ENCODE results near the gene PCMT1. TPM values are rescaled to one million over a fixed set of nuclear protein-coding genes. Genes with fewer than 3 reads are reported as not detected.
"Not testable (repeated sequence)": the region's sequence is repeated elsewhere in the genome, so short reads cannot be mapped to it uniquely, and the experiment has no call there.

PCMT1 gene
- total RNA-seq, 3 donors from 2014 or later, result 51.9 to 72.4 (median 57.9) TPM

DNA sequence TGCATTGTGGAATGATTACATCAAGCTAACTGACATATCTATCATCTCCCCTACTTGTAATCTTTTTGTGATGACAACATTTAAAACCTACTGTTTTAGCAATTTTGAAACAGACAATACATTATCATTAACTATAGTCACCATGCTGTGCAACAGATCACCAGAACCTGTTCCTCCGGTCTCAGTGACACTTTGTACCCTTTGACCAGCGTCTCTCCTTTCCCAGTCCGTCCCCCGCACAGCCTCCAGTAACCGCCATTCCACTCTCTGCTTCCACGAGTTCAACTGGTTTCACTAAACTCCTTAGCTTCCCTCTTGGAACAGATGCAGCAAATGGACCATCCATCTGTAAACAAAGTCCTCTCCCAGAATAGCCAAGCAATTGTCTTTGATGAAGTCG lies 92.8 kb downstream of the PCMT1 start:
- no peak for DNase-seq
- no peaks in the 10 kb centered on the region for H3K9me3 ChIP-seq
- intact Hi-C loops (cut with DNase I, micrococcal nuclease), result loop anchor here in 1 of 2 donors (5.0 kb wide), 1 partner anchor 85 kb away; no protein-coding TSS in a partner anchor
- H3K4me3 ChIP-seq, result no peak overlapping the region
- no peak for ATAC-seq
- TF ChIP-seq CTCF (IDR thresholded peaks at IDR 0.05), result no peak
- peaks cover 15% of the 10 kb centered on the region for H3K4me1 ChIP-seq (ENCODE audit: low read depth)
- peaks cover 5% of the 10 kb centered on the region for H3K36me3 ChIP-seq (ENCODE audit: low read depth)

- no peak overlapping the region for H3K4me3 ChIP-seq
- intact Hi-C loops (cut with DNase I, micrococcal nuclease), result loop anchor here in 1 of 2 donors (5.0 kb wide), 1 partner anchor 84 kb away; no protein-coding TSS in a partner anchor
- peaks cover 15% of the 10 kb centered on the region for H3K4me1 ChIP-seq (ENCODE audit: low read depth)
- no peaks in the 10 kb centered on the region for H3K9me3 ChIP-seq
- DNase-seq, result no peak
- ATAC-seq, result no peak
- TF ChIP-seq CTCF (IDR thresholded peaks at IDR 0.05), result no peak
- H3K36me3 ChIP-seq (ENCODE audit: low read depth), result peaks cover 5% of the 10 kb centered on the region
Observed at GRCh38 chr6:149843051-149843633, 93.6 kb downstream of the PCMT1 start.

- peaks cover 15% of the 10 kb centered on the region for H3K4me1 ChIP-seq (ENCODE audit: low read depth)
- intact Hi-C loops (cut with DNase I, micrococcal nuclease), result loop anchor here in 1 of 2 donors (5.0 kb wide), 1 partner anchor 83 kb away; no protein-coding TSS in a partner anchor
- H3K36me3 ChIP-seq (ENCODE audit: low read depth); H3K4me3 ChIP-seq; ATAC-seq; DNase-seq; H3K9me3 ChIP-seq: not testable (repeated sequence)
Observed at GRCh38 chr6:149844036-149844435, 94.5 kb downstream of the PCMT1 start.

DNA sequence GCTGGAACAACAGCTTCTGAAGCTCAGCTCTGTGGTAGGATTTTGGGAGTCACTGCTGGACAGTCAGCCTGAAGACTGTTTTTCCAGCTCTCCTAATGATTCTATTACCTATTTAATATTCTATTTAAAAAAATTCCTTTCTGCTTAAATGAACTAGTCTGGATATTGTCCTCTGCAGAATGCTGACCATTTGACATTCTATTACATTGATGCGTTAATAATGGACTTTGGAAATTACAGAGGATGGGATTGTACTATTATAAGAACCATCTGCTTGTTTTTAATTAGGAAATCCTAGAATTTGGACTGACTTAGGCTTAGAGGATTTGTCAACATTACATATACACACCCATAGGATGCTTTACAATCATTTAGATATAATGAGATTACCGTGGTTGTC lies 94.9 kb downstream of the PCMT1 start:
- H3K4me3 ChIP-seq, result no peak overlapping the region
- H3K4me1 ChIP-seq (ENCODE audit: low read depth), result peaks cover 15% of the 10 kb centered on the region
- no peak for DNase-seq
- no peaks in the 10 kb centered on the region for H3K9me3 ChIP-seq
- ATAC-seq, result no peak
- H3K36me3 ChIP-seq (ENCODE audit: low read depth), result peaks cover 5% of the 10 kb centered on the region
- no peak for TF ChIP-seq CTCF (IDR thresholded peaks at IDR 0.05)
- intact Hi-C loops (cut with DNase I, micrococcal nuclease), result loop anchor here in 1 of 2 donors (5.0 kb wide), 1 partner anchor 83 kb away; no protein-coding TSS in a partner anchor

DNA sequence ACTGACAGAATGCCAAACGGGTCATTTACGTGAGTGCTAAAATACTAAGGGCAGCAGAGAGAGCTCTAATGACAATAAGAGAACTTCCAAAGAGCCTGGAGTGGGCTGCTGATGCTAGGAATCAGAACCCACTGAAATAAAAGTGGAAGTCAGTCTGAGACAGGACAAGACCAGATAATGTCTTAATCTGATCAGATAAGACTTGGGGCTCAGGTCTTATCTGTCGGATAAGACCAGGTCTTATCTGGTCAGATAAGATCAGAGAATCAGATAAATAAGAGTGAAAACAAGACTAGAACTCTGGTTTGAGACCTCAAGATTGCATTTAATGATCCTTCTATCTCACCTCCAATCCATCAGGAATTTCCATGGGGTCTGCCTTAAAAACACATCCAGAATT lies 96.0 kb downstream of the PCMT1 start:
- ATAC-seq, result no peak
- Histone ChIP-seq H3K4me3 (no peak overlapping the region), H3K9me3 (no peaks in the 10 kb centered on the region), H3K4me1 (ENCODE audit: low read depth) (peaks cover 10% of the 10 kb centered on the region), H3K36me3 (ENCODE audit: low read depth) (peaks cover 5% of the 10 kb centered on the region)
- DNase-seq, result no peak
- intact Hi-C loops (cut with DNase I, micrococcal nuclease), result no loop called here
- no peak for TF ChIP-seq CTCF (IDR thresholded peaks at IDR 0.05)

DNA sequence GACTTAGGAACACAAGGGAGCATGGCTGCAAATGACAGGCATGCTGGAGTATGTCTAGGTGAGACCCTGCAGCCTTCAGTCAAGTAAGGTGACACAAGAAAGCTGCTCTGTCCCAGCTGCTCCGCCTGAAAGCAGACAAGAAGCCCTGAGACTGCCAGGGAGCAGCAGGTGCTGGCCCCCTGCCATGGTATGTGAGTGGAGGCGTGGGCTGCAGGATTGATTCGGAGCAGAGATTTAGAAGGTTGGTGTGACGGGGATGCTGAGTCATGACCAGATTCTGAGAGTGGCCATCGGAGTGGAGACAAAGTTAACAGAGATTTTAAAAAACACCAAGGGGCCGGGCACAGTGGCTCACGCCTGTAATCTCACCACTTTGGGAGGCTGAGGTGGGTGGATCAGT lies 96.8 kb downstream of the PCMT1 start:
- no peak for TF ChIP-seq CTCF (IDR thresholded peaks at IDR 0.05)
- Histone ChIP-seq H3K4me1 (ENCODE audit: low read depth) (peaks cover 2% of the 10 kb centered on the region), H3K4me3 (no peak overlapping the region), H3K36me3 (ENCODE audit: low read depth) (no peaks in the 10 kb centered on the region), H3K9me3 (no peaks in the 10 kb centered on the region)
- intact Hi-C loops (cut with DNase I, micrococcal nuclease), result no loop called here
- no peak for DNase-seq
- no peak for ATAC-seq
